HEK293 (cell line): ENCODE measurements around the gene RNF217.

Experiments used
- CTCF ChIA-PET: fragments of 350-600 bp; formaldehyde crosslinking; extraction: SDS; loops from one replicate; lab custom pipeline; 2021; ENCODE audit warnings: antibody characterized with exemption; lab: Yijun Ruan, JAX
- POLR2A ChIA-PET: fragments of 300-600 bp; formaldehyde crosslinking; extraction: SDS; loops from one replicate; lab custom pipeline; 2020; ENCODE audit warnings: antibody characterized with exemption, inconsistent platforms; lab: Yijun Ruan, JAX
- H3K27ac ChIP-seq: fragments of 200-500 bp; sonication (Bioruptor generic); 2 replicates; pipeline ENCODE4 v1.5.1; 2014; ENCODE audit warnings: low read depth, low read length, control low read depth, inconsistent platforms; ENCODE audit errors: extremely low read depth
- H3K36me3 ChIP-seq, 2 experiments: fragments of 200-500 bp in 1 of 2; sonication (Bioruptor generic) in 1 of 2; 1 replicate in 1 of 2; 2 replicates in 1 of 2; pipeline ENCODE4 v1.5.1; 2014 to 2017; ENCODE audit warnings: inconsistent platforms in 2 of 2, low read length in 2 of 2; ENCODE audit not compliant: control insufficient read depth in 2 of 2, insufficient read depth in 1 of 2
- H3K4me1 ChIP-seq: fragments of 200-500 bp; sonication (Bioruptor generic); 2 replicates; pipeline ENCODE4 v1.5.1; 2014; ENCODE audit warnings: mild to moderate bottlenecking, low read length, inconsistent platforms; ENCODE audit not compliant: control insufficient read depth, insufficient read depth
- H3K4me3 ChIP-seq: 2 replicates; pipeline ENCODE4 v1.5.1; 2011; ENCODE audit warnings: low read depth, mild to moderate bottlenecking, control low read depth, low read length, moderate library complexity
- H3K9me3 ChIP-seq: fragments of 200-500 bp; sonication (Bioruptor generic); 2 replicates; pipeline ENCODE4 v1.5.1; 2014; ENCODE audit warnings: low read depth, low read length, inconsistent platforms; ENCODE audit not compliant: control insufficient read depth, insufficient read depth
- BCL11B ChIP-seq: fragments of 450-650 bp; formaldehyde crosslinking; IDR thresholded peaks from 2 replicates; pipeline ENCODE4 v1.5.1; 2016; ENCODE audit warnings: low read depth, missing biosample characterization, missing genetic modification characterization
- GLI4 ChIP-seq: fragments of 450-650 bp; formaldehyde crosslinking; IDR thresholded peaks from 2 replicates; pipeline ENCODE4 v1.5.1; 2016; ENCODE audit warnings: missing biosample characterization, missing genetic modification characterization
- MEIS1 ChIP-seq: sonication (generic); formaldehyde crosslinking; IDR thresholded peaks from 2 replicates; pipeline ENCODE4 v1.8.1; 2022; ENCODE audit warnings: missing genetic modification reagents, mild to moderate bottlenecking, borderline replicate concordance
- SP2 ChIP-seq: fragments of 450-650 bp; formaldehyde crosslinking; IDR thresholded peaks from 2 replicates; pipeline ENCODE4 v1.5.1; 2016; ENCODE audit warnings: missing biosample characterization, missing genetic modification characterization
- YY2 ChIP-seq: fragments of 450-650 bp; formaldehyde crosslinking; IDR thresholded peaks from 2 replicates; pipeline ENCODE4 v1.5.1; 2016; ENCODE audit warnings: missing biosample characterization, missing genetic modification characterization
- ZBTB21 ChIP-seq: fragments of 450-650 bp; formaldehyde crosslinking; IDR thresholded peaks from 2 replicates; pipeline ENCODE4 v1.5.1; 2017; ENCODE audit warnings: missing biosample characterization, missing genetic modification characterization
- ZBTB48 ChIP-seq: fragments of 450-650 bp; formaldehyde crosslinking; IDR thresholded peaks from 2 replicates; pipeline ENCODE4 v1.5.1; 2016; ENCODE audit warnings: missing biosample characterization, missing genetic modification characterization
- ZFP37 ChIP-seq: fragments of 450-650 bp; formaldehyde crosslinking; IDR thresholded peaks from 2 replicates; pipeline ENCODE4 v1.5.1; 2016; ENCODE audit warnings: missing biosample characterization, missing genetic modification characterization
- ZFP69B ChIP-seq: fragments of 450-650 bp; formaldehyde crosslinking; IDR thresholded peaks from 2 replicates; pipeline ENCODE4 v1.5.1; 2016; ENCODE audit warnings: missing biosample characterization, missing genetic modification characterization
- ZNF2 ChIP-seq: fragments of 450-650 bp; formaldehyde crosslinking; IDR thresholded peaks from 2 replicates; pipeline ENCODE4 v1.5.1; 2016; ENCODE audit warnings: missing biosample characterization, missing genetic modification characterization
- ZNF223 ChIP-seq: fragments of 450-650 bp; formaldehyde crosslinking; IDR thresholded peaks from 2 replicates; pipeline ENCODE4 v1.5.1; 2016; ENCODE audit warnings: missing biosample characterization, missing genetic modification characterization
- ZNF24 ChIP-seq: fragments of 450-650 bp; formaldehyde crosslinking; IDR thresholded peaks from 2 replicates; pipeline ENCODE4 v1.5.1; 2016; ENCODE audit warnings: missing biosample characterization, missing genetic modification characterization
- ZNF266 ChIP-seq: fragments of 450-650 bp; formaldehyde crosslinking; IDR thresholded peaks from 2 replicates; pipeline ENCODE4 v1.5.1; 2016; ENCODE audit warnings: missing biosample characterization, missing genetic modification characterization, low read depth
- ZNF302 ChIP-seq: fragments of 450-650 bp; formaldehyde crosslinking; IDR thresholded peaks from 2 replicates; pipeline ENCODE4 v1.5.1; 2016; ENCODE audit warnings: missing biosample characterization, missing genetic modification characterization, low read depth
- ZNF416 ChIP-seq: fragments of 450-650 bp; formaldehyde crosslinking; IDR thresholded peaks from 2 replicates; pipeline ENCODE4 v1.5.1; 2016; ENCODE audit warnings: missing biosample characterization, missing genetic modification characterization
- ZNF423 ChIP-seq: fragments of 450-650 bp; formaldehyde crosslinking; IDR thresholded peaks from 2 replicates; pipeline ENCODE4 v1.5.1; 2016; ENCODE audit warnings: missing biosample characterization, missing genetic modification characterization
- ZNF48 ChIP-seq: fragments of 450-650 bp; formaldehyde crosslinking; IDR thresholded peaks from 2 replicates; pipeline ENCODE4 v1.5.1; 2016; ENCODE audit warnings: missing biosample characterization, missing genetic modification characterization
- ZNF544 ChIP-seq: fragments of 450-650 bp; formaldehyde crosslinking; IDR thresholded peaks from 2 replicates; pipeline ENCODE4 v1.5.0; 2017; ENCODE audit warnings: missing biosample characterization, missing genetic modification characterization
- ZNF610 ChIP-seq: fragments of 450-650 bp; formaldehyde crosslinking; IDR thresholded peaks from 2 replicates; pipeline ENCODE4 v1.5.1; 2016; ENCODE audit warnings: missing biosample characterization, missing genetic modification characterization, borderline replicate concordance
- ZNF658 ChIP-seq: fragments of 450-650 bp; formaldehyde crosslinking; IDR thresholded peaks from 2 replicates; pipeline ENCODE4; 2016; ENCODE audit warnings: missing biosample characterization, missing genetic modification characterization
- ZNF670 ChIP-seq: fragments of 450-650 bp; formaldehyde crosslinking; IDR thresholded peaks from 2 replicates; pipeline ENCODE4 v1.5.1; 2016; ENCODE audit warnings: missing biosample characterization, missing genetic modification characterization, low read depth
- ZNF677 ChIP-seq: fragments of 450-650 bp; IDR thresholded peaks from 2 replicates; pipeline ENCODE4 v1.5.0; 2018; ENCODE audit warnings: missing biosample characterization, mild to moderate bottlenecking, missing genetic modification characterization, moderate library complexity
- ZSCAN16 ChIP-seq: fragments of 450-650 bp; formaldehyde crosslinking; IDR thresholded peaks from 2 replicates; pipeline ENCODE4 v1.5.1; 2016; ENCODE audit warnings: missing biosample characterization, missing genetic modification characterization
- ZXDB ChIP-seq: fragments of 450-650 bp; formaldehyde crosslinking; IDR thresholded peaks from 2 replicates; pipeline ENCODE4 v1.5.1; 2016; ENCODE audit warnings: missing biosample characterization, missing genetic modification characterization
- TF ChIP-seq, protein P1 (sequence below): fragments of 450-650 bp; formaldehyde crosslinking; IDR thresholded peaks from 2 replicates; pipeline ENCODE4 v1.5.1; 2017; ENCODE audit warnings: missing biosample characterization, missing genetic modification characterization
- TF ChIP-seq, protein P2 (sequence below): fragments of 450-650 bp; formaldehyde crosslinking; IDR thresholded peaks from 2 replicates; pipeline ENCODE4 v1.5.1; 2016; ENCODE audit warnings: missing biosample characterization, missing genetic modification characterization
- TF ChIP-seq, protein P3 (sequence below): fragments of 450-650 bp; IDR thresholded peaks from 2 replicates; pipeline ENCODE4 v1.5.1; 2018; ENCODE audit warnings: missing biosample characterization, missing genetic modification characterization
- TF ChIP-seq, protein P4 (sequence below): IDR thresholded peaks from 2 replicates; pipeline ENCODE4 v1.6.1; 2011; ENCODE audit warnings: mild to moderate bottlenecking, low read depth, low read length, borderline replicate concordance
- TF ChIP-seq, protein P5 (sequence below): fragments of 450-650 bp; formaldehyde crosslinking; IDR thresholded peaks from 2 replicates; pipeline ENCODE4 v1.5.1; 2016; ENCODE audit warnings: missing biosample characterization, missing genetic modification characterization

RNF217 gene

GRCh38 chr6:125116710-125117109 is 154.5 kb downstream of the RNF217 start (continued):
- TF ChIP-seq ZXDB (tag by site-specific recombination) (no peak), ZNF24 (tag by site-specific recombination) (no peak), ZBTB21 (tag by site-specific recombination) (no peak)

DNA sequence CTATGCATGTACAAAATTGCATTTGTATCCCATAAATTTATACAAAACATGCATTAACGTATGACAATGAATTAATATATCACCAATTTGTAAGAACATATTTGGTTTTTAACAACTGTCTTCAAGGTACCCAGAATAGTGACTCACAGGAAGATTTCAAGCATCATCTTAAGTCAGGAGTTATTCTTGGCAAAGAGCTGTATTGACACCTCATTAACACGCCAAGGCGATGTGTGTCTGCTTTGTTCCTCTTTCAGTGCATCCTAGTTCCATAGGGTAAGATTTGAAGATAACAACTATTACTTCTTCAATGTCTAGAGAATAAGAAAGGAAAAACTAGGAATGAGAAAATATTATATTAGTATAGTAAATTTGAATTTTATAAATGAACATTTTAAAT is 155.6 kb downstream of the RNF217 start:
- no peaks in the 10 kb centered on the region for H3K4me1 ChIP-seq
- TF ChIP-seq ZNF416 (tag by site-specific recombination) (no peak), ZBTB48 (tag by site-specific recombination) (no peak), SP2 (tag by site-specific recombination) (no peak), ZNF658 (tag by site-specific recombination) (no peak), ZFP69B (tag by site-specific recombination) (no peak), ZNF423 (no peak), ZNF670 (no peak), ZNF610 (tag by site-specific recombination) (no peak), ZFP37 (tag by site-specific recombination) (no peak)
- TF ChIP-seq, protein P1, sequence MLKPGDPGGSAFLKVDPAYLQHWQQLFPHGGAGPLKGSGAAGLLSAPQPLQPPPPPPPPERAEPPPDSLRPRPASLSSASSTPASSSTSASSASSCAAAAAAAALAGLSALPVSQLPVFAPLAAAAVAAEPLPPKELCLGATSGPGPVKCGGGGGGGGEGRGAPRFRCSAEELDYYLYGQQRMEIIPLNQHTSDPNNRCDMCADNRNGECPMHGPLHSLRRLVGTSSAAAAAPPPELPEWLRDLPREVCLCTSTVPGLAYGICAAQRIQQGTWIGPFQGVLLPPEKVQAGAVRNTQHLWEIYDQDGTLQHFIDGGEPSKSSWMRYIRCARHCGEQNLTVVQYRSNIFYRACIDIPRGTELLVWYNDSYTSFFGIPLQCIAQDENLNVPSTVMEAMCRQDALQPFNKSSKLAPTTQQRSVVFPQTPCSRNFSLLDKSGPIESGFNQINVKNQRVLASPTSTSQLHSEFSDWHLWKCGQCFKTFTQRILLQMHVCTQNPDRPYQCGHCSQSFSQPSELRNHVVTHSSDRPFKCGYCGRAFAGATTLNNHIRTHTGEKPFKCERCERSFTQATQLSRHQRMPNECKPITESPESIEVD (tag by site-specific recombination): no peak
- TF ChIP-seq, protein P2, sequence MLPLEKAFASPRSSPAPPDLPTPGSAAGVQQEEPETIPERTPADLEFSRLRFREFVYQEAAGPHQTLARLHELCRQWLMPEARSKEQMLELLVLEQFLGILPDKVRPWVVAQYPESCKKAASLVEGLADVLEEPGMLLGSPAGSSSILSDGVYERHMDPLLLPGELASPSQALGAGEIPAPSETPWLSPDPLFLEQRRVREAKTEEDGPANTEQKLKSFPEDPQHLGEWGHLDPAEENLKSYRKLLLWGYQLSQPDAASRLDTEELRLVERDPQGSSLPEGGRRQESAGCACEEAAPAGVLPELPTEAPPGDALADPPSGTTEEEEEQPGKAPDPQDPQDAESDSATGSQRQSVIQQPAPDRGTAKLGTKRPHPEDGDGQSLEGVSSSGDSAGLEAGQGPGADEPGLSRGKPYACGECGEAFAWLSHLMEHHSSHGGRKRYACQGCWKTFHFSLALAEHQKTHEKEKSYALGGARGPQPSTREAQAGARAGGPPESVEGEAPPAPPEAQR: no peak
- CTCF ChIA-PET: interaction anchor here (0.6 to 0.7 kb wide), 2 partner anchors 11 to 30 kb away, joined by 3 to 4 read pairs; no protein-coding TSS in a partner anchor
- POLR2A ChIA-PET: no interaction called here
- H3K27ac ChIP-seq: no peak overlapping the region
- no peak overlapping the region for H3K4me3 ChIP-seq
- H3K36me3 ChIP-seq: no peaks in the 10 kb centered on the region
- H3K9me3 ChIP-seq: no peaks in the 10 kb centered on the region

- no peaks in the 10 kb centered on the region for H3K36me3 ChIP-seq
- CTCF ChIA-PET: interaction anchor here (0.6 to 2.1 kb wide), 3 partner anchors 249 to 1385 kb away, joined by 3 to 11 read pairs (median 3); no protein-coding TSS in a partner anchor
- POLR2A ChIA-PET: no interaction called here
- no peak overlapping the region for H3K27ac ChIP-seq
- H3K4me3 ChIP-seq: no peak overlapping the region
- no peaks in the 10 kb centered on the region for H3K9me3 ChIP-seq
- peaks cover 7% of the 10 kb centered on the region for H3K4me1 ChIP-seq
- TF ChIP-seq ZNF223 (tag by site-specific recombination) (no peak), ZNF266 (tag by site-specific recombination) (no peak), ZNF48 (tag by site-specific recombination) (no peak), BCL11B (no peak), MEIS1 (CRISPR knock-in tag) (no peak), YY2 (no peak), ZSCAN16 (no peak), ZFP69B (tag by site-specific recombination) (no peak), ZNF677 (tag by site-specific recombination) (no peak), GLI4 (tag by site-specific recombination) (no peak), ZNF2 (no peak), ZNF544 (tag by site-specific recombination) (no peak), SP2 (tag by site-specific recombination) (no peak), ZNF302 (no peak)
- TF ChIP-seq, protein P3, sequence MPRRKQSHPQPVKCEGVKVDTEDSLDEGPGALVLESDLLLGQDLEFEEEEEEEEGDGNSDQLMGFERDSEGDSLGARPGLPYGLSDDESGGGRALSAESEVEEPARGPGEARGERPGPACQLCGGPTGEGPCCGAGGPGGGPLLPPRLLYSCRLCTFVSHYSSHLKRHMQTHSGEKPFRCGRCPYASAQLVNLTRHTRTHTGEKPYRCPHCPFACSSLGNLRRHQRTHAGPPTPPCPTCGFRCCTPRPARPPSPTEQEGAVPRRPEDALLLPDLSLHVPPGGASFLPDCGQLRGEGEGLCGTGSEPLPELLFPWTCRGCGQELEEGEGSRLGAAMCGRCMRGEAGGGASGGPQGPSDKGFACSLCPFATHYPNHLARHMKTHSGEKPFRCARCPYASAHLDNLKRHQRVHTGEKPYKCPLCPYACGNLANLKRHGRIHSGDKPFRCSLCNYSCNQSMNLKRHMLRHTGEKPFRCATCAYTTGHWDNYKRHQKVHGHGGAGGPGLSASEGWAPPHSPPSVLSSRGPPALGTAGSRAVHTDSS (tag by site-specific recombination): no peak
- TF ChIP-seq, protein P4, sequence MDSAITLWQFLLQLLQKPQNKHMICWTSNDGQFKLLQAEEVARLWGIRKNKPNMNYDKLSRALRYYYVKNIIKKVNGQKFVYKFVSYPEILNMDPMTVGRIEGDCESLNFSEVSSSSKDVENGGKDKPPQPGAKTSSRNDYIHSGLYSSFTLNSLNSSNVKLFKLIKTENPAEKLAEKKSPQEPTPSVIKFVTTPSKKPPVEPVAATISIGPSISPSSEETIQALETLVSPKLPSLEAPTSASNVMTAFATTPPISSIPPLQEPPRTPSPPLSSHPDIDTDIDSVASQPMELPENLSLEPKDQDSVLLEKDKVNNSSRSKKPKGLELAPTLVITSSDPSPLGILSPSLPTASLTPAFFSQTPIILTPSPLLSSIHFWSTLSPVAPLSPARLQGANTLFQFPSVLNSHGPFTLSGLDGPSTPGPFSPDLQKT: no peak
- TF ChIP-seq, protein P5, sequence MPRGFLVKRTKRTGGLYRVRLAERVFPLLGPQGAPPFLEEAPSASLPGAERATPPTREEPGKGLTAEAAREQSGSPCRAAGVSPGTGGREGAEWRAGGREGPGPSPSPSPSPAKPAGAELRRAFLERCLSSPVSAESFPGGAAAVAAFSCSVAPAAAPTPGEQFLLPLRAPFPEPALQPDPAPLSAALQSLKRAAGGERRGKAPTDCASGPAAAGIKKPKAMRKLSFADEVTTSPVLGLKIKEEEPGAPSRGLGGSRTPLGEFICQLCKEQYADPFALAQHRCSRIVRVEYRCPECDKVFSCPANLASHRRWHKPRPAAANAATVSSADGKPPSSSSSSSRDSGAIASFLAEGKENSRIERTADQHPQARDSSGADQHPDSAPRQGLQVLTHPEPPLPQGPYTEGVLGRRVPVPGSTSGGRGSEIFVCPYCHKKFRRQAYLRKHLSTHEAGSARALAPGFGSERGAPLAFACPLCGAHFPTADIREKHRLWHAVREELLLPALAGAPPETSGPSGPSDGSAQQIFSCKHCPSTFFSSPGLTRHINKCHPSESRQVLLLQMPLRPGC (tag by site-specific recombination): no peak
Measured at GRCh38 chr6:125120054-125120590, 157.9 kb downstream of the RNF217 start.
